Lower leg skin (tissue), 4 donors: Measurements from ENCODE around the gene C3orf70. TPM values are rescaled to one million over a fixed set of nuclear protein-coding genes. Genes with fewer than 3 reads are reported as not detected.

ENCODE experiments used
- DNase-seq, 2 donors: peaks; one replicate each; pipeline ENCODE4 v3.0.0-alpha.2; 2019; ENCODE audit warnings: low spot score in 2 of 2
- H3K4me3 ChIP-seq: fragments of 200-600 bp; sonication (generic); 2 replicates; pipeline ENCODE4 v1.5.1; 2017; ENCODE audit warnings: mild to moderate bottlenecking, low read depth; ENCODE audit not compliant: poor library complexity, severe bottlenecking
- CTCF ChIP-seq, 3 donors: fragments of 450-650 bp; IDR thresholded peaks; one replicate each; pipeline ENCODE4 v1.5.1; 2016; ENCODE audit warnings: antibody characterized with exemption in 3 of 3, mild to moderate bottlenecking in 3 of 3, moderate library complexity in 2 of 3
- POLR2A ChIP-seq, 2 donors: fragments of 450-650 bp; IDR thresholded peaks; one replicate each; pipeline ENCODE4 v1.6.1; 2016 to 2017; ENCODE audit warnings: antibody characterized with exemption in 2 of 2, mild to moderate bottlenecking in 1 of 2, moderate library complexity in 1 of 2
- WGBS, 2 donors: methylation state at CpG; one replicate each; pipeline ENCODE4 v1.1.5; 2018; 5-methylcytosine and 5-hydroxymethylcytosine counted together
- intact Hi-C: fragments of 100-400 bp; cut with DNase I; formaldehyde crosslinking; loops from one replicate; pipeline ENCODE4 v1.15.0; 2023; ENCODE audit warnings: low total_unique reads
- total RNA-seq, 4 donors: library from RNA; depleted of rRNA; stranded (reverse); fragments of >200 nt; gene quantifications; one replicate each; pipeline ENCODE4 v1.1.0, GENCODE V29; 2016

The C3orf70 gene
- total RNA-seq, 4 donors from 2014 or later: 0.84 to 5.5 (median 4.3) TPM

- no peak for TF ChIP-seq CTCF (IDR thresholded peaks at IDR 0.05)
- TF ChIP-seq POLR2A (IDR thresholded peaks at IDR 0.05): no peak
- intact Hi-C loops: no loop called here
- 73 to 87% methylated on average over 7 of the region's 7 CpGs for WGBS, 2 donors
- DNase-seq: no peak
- H3K4me3 ChIP-seq: no peak overlapping the region
Measured at GRCh38 chr3:185103359-185104127, 49.3 kb downstream of the C3orf70 start.

- WGBS, 2 donors: 69 to 71% methylated on average over 4 of the region's 4 CpGs
- intact Hi-C loops: no loop called here
- H3K4me3 ChIP-seq: no peak overlapping the region
- DNase-seq: no peak
- TF ChIP-seq POLR2A (IDR thresholded peaks at IDR 0.05): no peak
- TF ChIP-seq CTCF (IDR thresholded peaks at IDR 0.05): no peak
Measured at GRCh38 chr3:185094697-185095096, 58.2 kb downstream of the C3orf70 start.

GRCh38 chr3:185093116-185093515, 59.7 kb downstream of the C3orf70 start:
- no peak for TF ChIP-seq POLR2A (IDR thresholded peaks at IDR 0.05)
- no peak for TF ChIP-seq CTCF (IDR thresholded peaks at IDR 0.05)
- no peak for DNase-seq
- intact Hi-C loops: no loop called here
- no peak overlapping the region for H3K4me3 ChIP-seq

GRCh38 chr3:185090811-185091210, 62.0 kb downstream of the C3orf70 start:
- WGBS, 2 donors: 92 to 94% methylated on average over 4 of the region's 4 CpGs
- intact Hi-C loops: no loop called here
- TF ChIP-seq CTCF (IDR thresholded peaks at IDR 0.05) (no peak), POLR2A (IDR thresholded peaks at IDR 0.05) (no peak)

GRCh38 chr3:185089751-185090150, 63.1 kb downstream of the C3orf70 start:
- intact Hi-C loops: no loop called here
- no peak overlapping the region for H3K4me3 ChIP-seq
- DNase-seq: no peak
- no peak for TF ChIP-seq CTCF (IDR thresholded peaks at IDR 0.05)
- no peak for TF ChIP-seq POLR2A (IDR thresholded peaks at IDR 0.05)

More at GRCh38 chr3:185090811-185091210, 62.0 kb downstream of the C3orf70 start:
- H3K4me3 ChIP-seq: no peak overlapping the region
- no peak for DNase-seq

GRCh38 chr3:185089343-185089742, 63.5 kb downstream of the C3orf70 start:
- DNase-seq: no peak
- H3K4me3 ChIP-seq: no peak overlapping the region
- WGBS, 2 donors: 79 to 81% methylated on average over 2 of the region's 2 CpGs
- intact Hi-C loops: no loop called here
- TF ChIP-seq CTCF (IDR thresholded peaks at IDR 0.05) (no peak), POLR2A (IDR thresholded peaks at IDR 0.05) (no peak)
